Measurements from ENCODE around the gene TBKBP1.

The TBKBP1 gene

GRCh38 chr17:47735139-47735464 is 41.1 kb downstream of the TBKBP1 start (continued):
- TF ChIP-seq ZNF202 (tag by site-specific recombination; IDR thresholded peaks at IDR 0.05; ENCODE audit: borderline replicate concordance) = no peak
- TF ChIP-seq WT1 (tag by site-specific recombination; IDR thresholded peaks at IDR 0.05) = no peak
- no peak for TF ChIP-seq ATF2 (tag by site-specific recombination; IDR thresholded peaks at IDR 0.05; ENCODE audit: low read depth)
- TF ChIP-seq KLF16 (tag by site-specific recombination; IDR thresholded peaks at IDR 0.05) = no peak
- TF ChIP-seq ZNF18 (tag by site-specific recombination; IDR thresholded peaks at IDR 0.05) = no peak
- no peak for TF ChIP-seq ZNF645 (tag by site-specific recombination; IDR thresholded peaks at IDR 0.05)

GRCh38 chr17:47735536-47736011 is 41.6 kb downstream of the TBKBP1 start:
- ChIA-PET POLR2A (no interaction called here), CTCF (interaction anchor here (0.6 to 1.2 kb wide), 4 partner anchors 10 to 1798 kb away, joined by 3 to 4 read pairs (median 4); no protein-coding TSS in a partner anchor)
- Histone ChIP-seq H3K4me1 (ENCODE audit: control insufficient read depth, insufficient read depth, low read length) (no peaks in the 10 kb centered on the region; the same call in 1 of the 2 replicates), H3K36me3 (ENCODE audit: control insufficient read depth in 2 of 2, insufficient read depth in 1 of 2, low read length in 2 of 2) (no peaks in the 10 kb centered on the region), H3K27ac (ENCODE audit: extremely low read depth, low read depth, low read length) (no peak overlapping the region), H3K9me3 (ENCODE audit: control insufficient read depth, insufficient read depth, low read depth, low read length) (no peaks in the 10 kb centered on the region), H3K4me3 (ENCODE audit: low read depth, low read length) (no peak overlapping the region)
- TF ChIP-seq ZFP37 (tag by site-specific recombination; IDR thresholded peaks at IDR 0.05) (no peak), ZFHX2 (tag by site-specific recombination; conservative IDR thresholded peaks at IDR 0.05) (0 out of 2 replicates have a peak, but pooled peaks have one; percentile 14), EGR2 (tag by site-specific recombination; IDR thresholded peaks at IDR 0.05; ENCODE audit: low read depth) (0 out of 2 replicates have a peak, but pooled peaks have one; percentile 22)

GRCh38 chr17:47736501-47737495 is 42.8 kb downstream of the TBKBP1 start:
- ChIA-PET CTCF (interaction anchor here (0.7 to 1.2 kb wide), 5 partner anchors 11 to 1799 kb away, joined by 3 to 5 read pairs (median 3); no protein-coding TSS in a partner anchor), POLR2A (interaction anchor here (0.6 kb wide), 1 partner anchor 39 kb away, joined by 3 read pairs; no protein-coding TSS in a partner anchor)
- H3K4me1 ChIP-seq (ENCODE audit: control insufficient read depth, insufficient read depth, low read length) = no peaks in the 10 kb centered on the region; the same call in 1 of the 2 replicates
- no peak overlapping the region for H3K27ac ChIP-seq (ENCODE audit: extremely low read depth, low read depth, low read length)
- no peaks in the 10 kb centered on the region for H3K36me3 ChIP-seq (ENCODE audit: control insufficient read depth in 2 of 2, insufficient read depth in 1 of 2, low read length in 2 of 2)
- H3K4me3 ChIP-seq (ENCODE audit: low read depth, low read length) = no peak overlapping the region
- H3K9me3 ChIP-seq (ENCODE audit: control insufficient read depth, insufficient read depth, low read depth, low read length) = no peaks in the 10 kb centered on the region
- peak; percentile 66 for TF ChIP-seq ZFHX2 (tag by site-specific recombination; conservative IDR thresholded peaks at IDR 0.05)
- peak; percentile 85 for TF ChIP-seq EGR2 (tag by site-specific recombination; IDR thresholded peaks at IDR 0.05; ENCODE audit: low read depth)
- TF ChIP-seq ZNF48 (tag by site-specific recombination; IDR thresholded peaks at IDR 0.05) = no peak
- TF ChIP-seq ZNF169 (tag by site-specific recombination; IDR thresholded peaks at IDR 0.05) = no peak

- TF ChIP-seq ZNF148 (tag by site-specific recombination; IDR thresholded peaks at IDR 0.05; ENCODE audit: borderline replicate concordance) (no peak), ZNF121 (tag by site-specific recombination; IDR thresholded peaks at IDR 0.05) (peak; percentile 87)
- Histone ChIP-seq H3K27ac (ENCODE audit: extremely low read depth, low read depth, low read length) (no peak overlapping the region), H3K36me3 (ENCODE audit: control insufficient read depth in 2 of 2, insufficient read depth in 1 of 2, low read length in 2 of 2) (no peaks in the 10 kb centered on the region), H3K9me3 (ENCODE audit: control insufficient read depth, insufficient read depth, low read depth, low read length) (no peaks in the 10 kb centered on the region), H3K4me3 (ENCODE audit: low read depth, low read length) (no peak overlapping the region), H3K4me1 (ENCODE audit: control insufficient read depth, insufficient read depth, low read length) (no peaks in the 10 kb centered on the region; the same call in 1 of the 2 replicates)
- ChIA-PET CTCF (interaction anchor here (1.0 to 1.1 kb wide), 2 partner anchors 19 to 120 kb away, joined by 3 to 4 read pairs; no protein-coding TSS in a partner anchor), POLR2A (no interaction called here)
These were observed 44.2 kb downstream of the TBKBP1 start for GRCh38 chr17:47738178-47738577.
